Epithelial cell of esophagus (primary cell): ENCODE results near the gene EFEMP1.

Experiments used
- DNase-seq: peaks from one replicate; pipeline ENCODE4 v3.0.0; 2010; ENCODE audit warnings: low read depth
- H3K4me3 ChIP-seq: 2 replicates; pipeline ENCODE4 v1.5.1; 2011; ENCODE audit warnings: mild to moderate bottlenecking, low read length, control low read depth
- CTCF ChIP-seq: IDR thresholded peaks from 2 replicates; pipeline ENCODE4 v1.5.1; 2011; ENCODE audit warnings: low read depth, mild to moderate bottlenecking, low read length, control low read depth, inconsistent platforms; ENCODE audit not compliant: insufficient read depth; ENCODE audit errors: missing control alignments

EFEMP1 gene

GRCh38 chr2:55883829-55884228 lies 39.8 kb downstream of the EFEMP1 start:
- TF ChIP-seq CTCF = no peak
- DNase-seq = no peak
- H3K4me3 ChIP-seq = no peak overlapping the region

GRCh38 chr2:55883357-55883756 lies 40.2 kb downstream of the EFEMP1 start:
- no peak for TF ChIP-seq CTCF
- H3K4me3 ChIP-seq = no peak overlapping the region
- DNase-seq = no peak

DNA sequence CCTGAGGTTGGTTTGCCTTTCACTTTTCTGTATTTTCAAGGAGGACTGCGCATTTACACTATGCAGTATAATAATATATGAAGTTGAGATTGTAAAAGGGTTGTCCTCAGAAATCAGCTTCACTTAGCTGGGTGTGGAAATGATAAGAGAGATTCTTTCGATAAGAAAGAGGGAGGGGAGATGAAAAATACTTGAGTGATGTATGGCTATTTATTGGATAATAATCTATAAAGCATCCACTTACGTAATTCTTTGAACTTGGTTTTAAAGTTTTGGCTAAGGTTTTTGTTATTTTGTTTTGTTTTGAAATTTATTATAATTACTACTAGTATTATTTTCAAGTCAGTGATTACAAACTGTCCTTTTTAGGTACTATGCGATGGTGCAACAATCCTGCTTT lies 40.6 kb downstream of the EFEMP1 start:
- DNase-seq = no peak

DNA sequence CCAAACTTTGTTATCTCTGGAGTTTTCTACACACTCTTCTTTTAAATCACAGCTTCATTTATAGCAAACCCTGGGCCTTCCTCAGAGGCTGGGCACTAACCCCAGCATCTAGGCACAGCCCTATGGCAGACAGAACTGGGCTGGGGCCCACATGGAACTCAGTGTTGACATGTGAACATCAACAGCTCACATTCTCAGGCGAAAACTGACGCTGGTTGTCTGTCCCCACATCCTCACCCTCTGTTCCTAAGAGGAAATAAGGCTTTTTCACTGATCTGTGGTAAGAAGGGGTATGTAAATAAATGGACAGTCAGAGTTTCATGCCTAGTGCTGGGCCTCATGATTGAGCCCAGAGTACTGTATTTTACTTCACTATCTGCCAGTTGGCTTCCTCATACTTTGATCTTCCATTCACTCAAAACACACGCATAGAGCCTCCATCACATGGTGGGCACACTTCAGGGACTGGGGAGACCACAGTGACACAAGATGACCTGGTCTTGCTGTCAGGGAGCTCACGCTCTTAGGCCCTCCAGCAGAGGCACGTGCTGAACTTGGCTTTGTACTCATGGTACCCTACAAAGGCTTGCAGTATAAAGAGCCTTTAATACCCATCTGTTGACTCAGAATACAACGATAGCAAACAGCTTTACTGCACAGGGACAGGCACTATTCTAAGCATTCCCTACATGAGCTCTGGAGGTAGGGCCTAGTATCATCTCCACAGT lies 43.0 kb downstream of the EFEMP1 start:
- DNase-seq = no peak
- no peak overlapping the region for H3K4me3 ChIP-seq
- TF ChIP-seq CTCF = no peak

More for the DNA sequence above, 40.6 kb downstream of the EFEMP1 start:
- no peak overlapping the region for H3K4me3 ChIP-seq
- TF ChIP-seq CTCF = no peak

DNA sequence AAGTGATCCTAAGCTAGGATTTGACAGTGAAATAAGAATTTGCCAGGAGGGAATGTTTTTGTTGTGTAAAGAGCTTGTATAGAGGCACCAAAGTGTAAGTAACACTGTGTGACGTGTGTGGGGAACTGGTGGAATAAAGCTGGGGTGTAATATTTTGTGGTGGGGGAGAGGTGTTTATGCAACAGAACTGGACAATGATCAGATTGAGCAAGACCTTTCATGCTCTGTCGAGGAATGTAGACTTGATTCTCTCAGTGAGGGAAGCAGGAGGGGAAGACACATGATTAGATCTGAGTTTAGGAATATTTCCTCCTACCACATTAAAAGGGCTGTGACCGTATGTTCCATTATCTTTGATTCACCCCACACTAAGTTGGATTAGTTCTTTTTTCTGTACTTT lies 43.6 kb downstream of the EFEMP1 start:
- no peak overlapping the region for H3K4me3 ChIP-seq
- no peak for TF ChIP-seq CTCF

GRCh38 chr2:55877087-55877436 lies 46.5 kb downstream of the EFEMP1 start:
- no peak for DNase-seq
- TF ChIP-seq CTCF = no peak
- no peak overlapping the region for H3K4me3 ChIP-seq

More for the DNA sequence above, 43.6 kb downstream of the EFEMP1 start:
- DNase-seq = no peak
